EL (cell line): Measurements from ENCODE around the gene AGER.
"Not testable (repeated sequence)": the region's sequence is repeated elsewhere in the genome, so short reads cannot be mapped to it uniquely, and the experiment has no call there.

Source experiments
- DNase-seq: peaks from one replicate; pipeline ENCODE4 v3.0.0-alpha.2; 2016

The AGER gene

GRCh38 chr6:32184084-32184640 is at the start of gene AGER:
Gene AGER, minus strand, starts transcription at chr6:32184253. Its CDS starts 31 bp downstream, at chr6:32184222.
- DNase-seq, result no peak

DNA sequence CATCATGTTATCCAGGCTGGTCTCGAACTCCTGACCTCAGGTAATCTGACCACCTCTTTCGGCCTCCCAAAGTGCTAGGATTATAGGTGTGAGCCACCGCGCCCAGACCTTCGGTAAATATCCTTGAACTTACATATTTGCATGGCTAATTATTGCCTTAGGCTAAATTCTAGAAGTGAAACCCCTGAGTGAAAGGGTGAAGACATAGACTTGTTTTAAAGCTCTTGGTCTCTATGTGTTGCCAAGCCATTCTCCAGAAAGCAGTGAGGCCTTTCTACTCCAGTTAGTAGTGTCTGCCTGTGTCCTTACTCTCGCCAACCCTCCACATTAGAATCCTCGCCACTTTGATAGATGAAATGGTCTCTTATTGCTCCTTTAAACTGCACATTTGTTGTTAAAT is 42.4 kb upstream of the AGER start:
- no peak for DNase-seq

DNA sequence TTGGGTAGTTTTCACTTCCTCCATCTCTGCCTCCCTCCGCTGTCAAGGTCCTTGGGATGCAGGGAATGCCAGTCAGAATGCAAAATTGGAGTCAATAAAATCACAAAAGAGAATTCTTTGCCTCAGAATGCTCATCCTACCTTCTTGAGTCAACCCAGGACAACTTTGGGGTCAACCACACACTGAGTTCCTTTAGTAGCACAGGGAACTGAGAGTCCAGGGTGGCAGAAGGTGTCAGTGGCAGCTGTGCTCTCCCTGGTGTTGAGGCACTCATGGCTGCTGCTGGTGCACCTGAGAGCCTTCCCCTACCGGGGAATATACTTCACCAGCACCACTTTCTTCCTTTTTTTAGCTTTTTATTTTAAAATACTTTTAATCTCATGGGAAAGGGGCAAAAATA is 40.6 kb upstream of the AGER start:
- DNase-seq, result no peak

DNA sequence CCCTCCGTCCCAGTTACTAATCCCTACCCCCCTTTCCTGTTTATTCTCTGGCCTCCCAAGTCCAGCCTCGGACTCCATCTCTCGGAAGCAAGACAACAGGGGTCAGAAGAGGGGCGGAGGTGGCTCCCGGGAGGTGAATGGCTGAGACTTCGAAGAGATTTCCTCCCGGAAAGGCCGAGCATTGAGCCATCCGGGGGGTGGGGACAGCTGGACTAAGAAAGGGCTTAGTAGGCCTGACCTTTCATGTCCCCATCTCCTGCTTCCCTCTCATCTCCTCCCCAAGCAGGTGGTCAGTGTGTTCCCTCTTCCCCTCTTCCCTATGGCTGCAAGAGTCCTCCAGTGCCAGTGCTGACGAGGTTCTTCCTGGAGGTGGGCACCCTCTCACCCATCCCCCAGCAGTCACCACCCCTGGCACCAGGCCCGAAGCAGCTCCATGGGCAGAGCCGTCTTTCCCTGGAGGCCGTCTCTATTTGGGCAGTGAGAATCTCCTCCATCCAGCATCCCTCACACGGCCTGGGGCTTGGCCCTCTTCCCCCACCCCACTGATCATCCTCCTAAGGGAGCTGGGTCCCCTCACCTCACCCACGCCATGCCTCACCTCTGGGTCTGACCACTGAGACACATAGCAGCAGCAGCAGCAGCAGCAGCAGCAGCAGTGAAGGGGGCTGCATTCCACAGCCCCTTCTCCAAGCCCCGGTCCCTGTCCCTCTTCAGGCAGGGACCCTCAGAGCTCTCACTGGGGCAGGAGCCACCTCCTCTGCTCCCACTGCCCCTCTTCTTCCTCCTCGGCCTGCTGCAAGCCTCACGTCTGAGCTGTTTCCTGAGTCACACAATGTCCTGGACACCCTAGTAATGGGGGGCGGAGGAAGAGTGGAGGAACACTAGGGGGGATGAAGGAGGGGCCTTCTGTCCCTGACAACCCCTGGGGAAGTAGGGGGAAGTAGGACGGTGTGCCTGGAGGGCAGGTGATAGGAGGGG is 39.5 kb upstream of the AGER start, which contains the start of gene NOTCH4:
Gene NOTCH4, minus strand, starts transcription at position 810 of the 978 bp plus-strand sequence. Its CDS starts 139 bp downstream, at position 671.
- DNase-seq, result no peak

GRCh38 chr6:32222333-32223230 is 38.5 kb upstream of the AGER start:
- DNase-seq, result no peak

- no peak for DNase-seq
Observed at GRCh38 chr6:32220021-32220420, 36.0 kb upstream of the AGER start.

DNA sequence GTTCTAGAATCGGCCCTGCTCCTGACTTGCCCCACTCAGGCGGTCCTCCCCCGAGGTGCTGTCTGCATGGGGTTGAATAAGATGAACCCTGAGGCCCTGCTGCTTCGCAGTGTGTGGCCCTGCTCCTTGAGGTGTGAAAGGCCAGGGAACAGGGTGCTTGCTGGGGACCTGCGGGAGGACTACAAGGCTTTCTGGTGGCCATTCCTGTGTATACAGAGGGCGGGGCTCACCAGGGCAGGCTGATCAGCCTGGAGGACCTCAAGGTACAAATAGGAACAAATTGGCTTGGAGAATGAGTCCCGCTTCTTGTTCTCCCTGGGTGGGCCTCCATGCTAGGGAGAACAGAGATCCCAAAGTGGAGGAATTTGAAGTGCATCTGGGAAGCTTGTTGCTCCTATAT is 34.1 kb upstream of the AGER start:
- DNase-seq, result no peak

DNA sequence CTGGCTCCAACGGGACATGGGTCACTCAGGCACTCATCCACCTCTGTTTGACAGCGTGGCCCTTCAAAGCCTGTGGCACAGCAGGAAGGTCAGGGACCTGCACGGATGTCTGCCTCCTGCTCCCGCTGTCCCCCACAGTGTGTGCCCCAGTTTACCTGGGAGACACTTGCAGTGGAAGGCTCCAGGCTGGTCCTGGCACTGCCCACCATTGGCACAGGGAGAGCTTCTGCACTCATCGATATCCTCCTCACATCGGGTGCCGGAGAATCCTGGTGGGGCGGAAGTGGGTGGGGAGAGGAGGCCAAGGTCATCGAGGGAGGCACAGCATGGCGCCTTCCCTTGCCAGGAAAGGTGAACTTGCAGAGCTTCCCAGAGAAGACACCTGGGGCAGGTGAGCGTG is 32.9 kb upstream of the AGER start:
- DNase-seq, result no peak

DNA sequence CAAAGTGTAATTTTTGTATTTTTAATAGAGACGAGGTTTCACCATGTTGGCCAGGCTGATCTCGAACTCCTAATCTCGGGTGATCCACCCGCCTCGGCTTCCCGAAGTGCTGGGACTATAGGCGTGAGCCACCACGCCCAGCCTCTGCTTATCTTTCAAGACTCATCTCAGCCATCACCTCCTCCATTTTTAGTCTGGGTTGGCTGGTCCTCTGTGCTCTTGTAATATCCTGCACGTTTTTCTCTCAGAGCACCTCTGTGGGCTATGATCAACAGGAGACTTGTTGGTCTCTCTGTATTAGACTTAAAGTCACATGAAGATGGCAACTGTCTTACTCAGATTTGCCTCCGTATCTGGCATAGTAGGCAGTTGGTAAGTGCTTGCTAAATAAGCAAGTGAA is 32.2 kb upstream of the AGER start:
- DNase-seq, result no peak

DNA sequence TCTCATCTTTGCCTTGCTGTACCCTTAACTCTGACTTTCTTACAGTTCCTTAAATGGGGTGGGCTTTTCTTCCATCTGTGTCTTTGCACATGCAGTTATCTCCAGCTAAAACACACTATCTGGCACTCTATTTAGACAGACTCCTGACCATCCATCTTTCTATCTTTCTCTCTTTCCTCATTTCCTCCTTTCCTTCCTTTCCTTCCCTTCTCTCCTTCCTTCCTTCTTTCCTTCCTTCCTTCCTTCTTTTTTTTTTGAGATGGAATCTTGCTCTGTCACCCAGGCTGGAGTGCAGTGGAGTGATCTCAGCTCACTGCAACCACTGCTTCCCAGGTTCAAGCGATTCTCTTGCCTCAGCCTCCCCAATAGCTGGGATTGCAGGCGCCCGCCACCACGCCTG is 31.6 kb upstream of the AGER start:
- no peak for DNase-seq

- no peak for DNase-seq
Observed at GRCh38 chr6:32214126-32214525, 30.1 kb upstream of the AGER start.

GRCh38 chr6:32213649-32214048 is 29.6 kb upstream of the AGER start:
- DNase-seq, result no peak

DNA sequence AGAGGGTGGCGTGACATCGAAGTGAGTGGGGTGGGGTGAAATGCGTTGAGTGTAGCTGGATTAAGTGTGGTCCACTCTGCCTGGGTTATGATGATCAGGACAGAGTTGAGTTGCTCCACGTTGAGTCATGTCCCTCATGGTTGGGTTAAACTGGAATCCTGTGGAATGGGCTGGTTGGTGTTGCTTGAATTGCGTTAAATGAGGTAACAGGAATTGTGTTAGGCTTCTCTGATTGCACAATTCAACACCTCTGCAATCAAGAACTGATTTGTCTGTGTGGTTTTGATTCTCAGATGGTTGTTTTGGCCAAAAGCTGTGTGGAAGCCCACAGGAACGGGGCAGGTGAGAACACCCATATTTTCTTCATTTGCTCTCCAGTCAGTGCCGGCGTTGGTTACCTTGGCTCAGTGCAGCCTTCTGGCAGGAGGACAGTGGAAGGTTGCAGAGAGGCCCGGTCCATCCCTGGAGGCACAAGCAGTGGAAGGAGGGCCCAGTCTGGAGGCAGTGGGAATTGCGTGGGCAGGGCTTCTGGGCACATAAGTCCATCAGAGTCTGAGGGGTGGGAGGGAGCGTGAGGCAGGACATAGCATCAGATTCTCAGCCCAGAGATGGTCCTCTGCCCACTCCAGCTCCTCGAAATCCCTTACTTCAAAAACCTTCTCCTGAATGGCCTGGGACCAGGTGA is 28.2 kb upstream of the AGER start:
- DNase-seq, result no peak

DNA sequence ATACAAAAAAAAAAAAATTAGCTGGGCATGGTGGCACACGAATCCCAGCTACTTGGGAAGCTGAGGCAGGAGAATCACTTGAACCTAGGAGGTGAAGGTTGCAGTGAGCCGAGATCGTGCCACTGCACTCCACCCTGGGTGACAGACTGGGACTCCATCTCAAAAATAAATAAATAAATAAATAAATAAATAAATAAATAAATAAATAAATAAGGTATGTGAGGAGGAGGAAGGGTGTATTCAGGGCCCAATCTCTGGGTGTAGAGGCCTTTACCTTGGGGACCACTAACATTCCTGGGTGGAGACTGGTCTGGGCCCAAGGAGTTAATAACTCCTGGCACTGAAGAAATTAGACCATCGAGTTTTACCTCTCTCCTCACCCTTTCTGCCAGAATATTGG is 27.4 kb upstream of the AGER start:
- DNase-seq, result not testable (repeated sequence)

GRCh38 chr6:32210191-32210601 is 26.1 kb upstream of the AGER start:
- DNase-seq, result no peak

- DNase-seq, result no peak
Observed at GRCh38 chr6:32208996-32209395, 24.9 kb upstream of the AGER start.

GRCh38 chr6:32204268-32204715 is 20.2 kb upstream of the AGER start:
- no peak for DNase-seq

GRCh38 chr6:32203426-32204267 is 19.6 kb upstream of the AGER start:
- no peak for DNase-seq

GRCh38 chr6:32202186-32202585 is 18.1 kb upstream of the AGER start:
- no peak for DNase-seq

GRCh38 chr6:32200711-32201475 is 16.8 kb upstream of the AGER start:
- DNase-seq, result no peak

GRCh38 chr6:32198866-32199265 is 14.8 kb upstream of the AGER start:
- DNase-seq, result no peak
